MM.1S (cell line): ENCODE data around the gene ATAD3B.

Source experiments
- EZH2 ChIP-seq: fragments of 300-600 bp; sonication (generic); optimal IDR thresholded peaks from 2 replicates; pipeline ENCODE3; 2017; ENCODE audit warnings: low read depth, mild to moderate bottlenecking, antibody characterized with exemption, low read length, mixed read lengths
- EZH2phosphoT487 ChIP-seq: fragments of 300-600 bp; sonication (generic); IDR thresholded peaks from 2 replicates; pipeline ENCODE4 v1.6.1; 2018; ENCODE audit warnings: antibody characterized with exemption, low read length
- TF ChIP-seq, protein P1 (sequence below): fragments of 300-600 bp; sonication (generic); IDR thresholded peaks from 2 replicates; pipeline ENCODE4 v1.5.1; 2016; ENCODE audit warnings: antibody characterized with exemption, low read length, mixed read lengths

DNA sequence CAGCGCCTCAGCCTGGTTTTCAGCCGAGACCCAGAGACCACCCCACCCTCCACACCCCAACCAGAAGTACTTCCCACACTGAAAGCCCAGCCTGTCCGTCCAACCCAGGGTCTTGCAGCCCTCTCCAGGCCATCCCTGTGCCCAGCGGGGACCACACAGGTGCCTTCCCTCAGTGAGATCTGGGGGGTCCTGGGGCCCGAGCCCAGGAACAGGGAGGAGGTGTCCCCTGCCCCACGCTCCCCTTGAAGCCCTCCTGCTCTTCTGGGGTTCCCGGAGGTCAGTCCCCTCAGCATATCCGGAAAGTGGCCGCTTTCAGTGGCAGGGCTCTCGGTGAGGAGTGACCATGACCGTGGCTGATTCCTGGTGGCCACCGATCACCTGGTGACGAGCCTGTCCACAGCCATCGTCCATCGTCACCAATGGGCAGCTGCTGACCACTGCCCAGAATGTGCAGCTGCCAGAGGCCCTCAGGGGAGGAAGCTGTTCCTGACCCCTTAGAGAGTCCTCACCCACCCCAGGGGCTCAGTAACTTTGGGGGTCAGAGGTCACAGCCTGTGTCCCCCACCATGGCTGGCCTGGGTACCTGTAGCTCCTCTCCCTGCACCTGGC lies 65.5 kb downstream of the ATAD3B start:
- TF ChIP-seq, protein P1, sequence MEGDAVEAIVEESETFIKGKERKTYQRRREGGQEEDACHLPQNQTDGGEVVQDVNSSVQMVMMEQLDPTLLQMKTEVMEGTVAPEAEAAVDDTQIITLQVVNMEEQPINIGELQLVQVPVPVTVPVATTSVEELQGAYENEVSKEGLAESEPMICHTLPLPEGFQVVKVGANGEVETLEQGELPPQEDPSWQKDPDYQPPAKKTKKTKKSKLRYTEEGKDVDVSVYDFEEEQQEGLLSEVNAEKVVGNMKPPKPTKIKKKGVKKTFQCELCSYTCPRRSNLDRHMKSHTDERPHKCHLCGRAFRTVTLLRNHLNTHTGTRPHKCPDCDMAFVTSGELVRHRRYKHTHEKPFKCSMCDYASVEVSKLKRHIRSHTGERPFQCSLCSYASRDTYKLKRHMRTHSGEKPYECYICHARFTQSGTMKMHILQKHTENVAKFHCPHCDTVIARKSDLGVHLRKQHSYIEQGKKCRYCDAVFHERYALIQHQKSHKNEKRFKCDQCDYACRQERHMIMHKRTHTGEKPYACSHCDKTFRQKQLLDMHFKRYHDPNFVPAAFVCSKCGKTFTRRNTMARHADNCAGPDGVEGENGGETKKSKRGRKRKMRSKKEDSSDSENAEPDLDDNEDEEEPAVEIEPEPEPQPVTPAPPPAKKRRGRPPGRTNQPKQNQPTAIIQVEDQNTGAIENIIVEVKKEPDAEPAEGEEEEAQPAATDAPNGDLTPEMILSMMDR: no peak
- TF ChIP-seq EZH2 (no peak), EZH2phosphoT487 (no peak)
